ENCODE data around the gene COPG2. TPM values are rescaled to one million over a fixed set of nuclear protein-coding genes. Genes with fewer than 3 reads are reported as not detected.

COPG2 gene
- total and polyA plus RNA-seq, 2 of the 13 experiments (the other 11 are each of a cell fraction or from before 2014, with no cell fraction given), result 14.1 to 17.7 TPM

GRCh38 chr7:130669085-130669700 lies 645 bp upstream of the COPG2 start:
- 19% methylated on average over 6 of the region's 12 CpGs for WGBS (ENCODE audit: low lambda C conversion rate)
- peak overlapping the region; percentile 86 for H3K4me2 ChIP-seq (ENCODE audit: low read depth, low read length)
- ChIA-PET POLR2A (no interaction called here), CTCF (ENCODE audit: low intra/inter-chr PET ratio, low total read pairs) (no interaction called here)
- H4K20me1 ChIP-seq (ENCODE audit: insufficient read depth, low read length), result no peaks in the 10 kb centered on the region; the same call in 1 of the 2 replicates
- H3K79me2 ChIP-seq (ENCODE audit: insufficient read depth, low read length), result no peaks in the 10 kb centered on the region
- H3K27ac ChIP-seq (ENCODE audit: extremely low read length, insufficient read depth, low read length), result no peak overlapping the region
- intact Hi-C loops (cut with micrococcal nuclease; ENCODE audit: unreplicated experiment), result no loop called here
- H2AFZ ChIP-seq (ENCODE audit: low read length), result peak overlapping the region; percentile 48
- no peak for FAIRE-seq
- in situ Hi-C loops (cut with HindIII; ENCODE audit: extremely low pct_ligation_motif_present, low pct_unique_long_range_greater_than_20kb), result no loop called here
- no peaks in the 10 kb centered on the region; a peak in 1 of 5 replicates for H3K27me3 ChIP-seq (ENCODE audit: control insufficient read depth in 1 of 2, insufficient read depth in 2 of 2, low read length in 2 of 2)
- peaks cover 18% of the 10 kb centered on the region for H3K4me1 ChIP-seq (ENCODE audit: insufficient read depth, low read length)
- BruUV-seq (replicated peaks), result TSS peak; percentile 91
- H3K36me3 ChIP-seq (replicated peaks in 1 of 2; ENCODE audit: control insufficient read depth in 1 of 2, insufficient read depth in 2 of 2, low read length in 2 of 2), result no peaks in the 10 kb centered on the region
- peak overlapping the region; percentile 71 for H3K9ac ChIP-seq (ENCODE audit: insufficient read depth, low read depth, low read length)
- H3K4me3 ChIP-seq (replicated peaks in 1 of 3; ENCODE audit: insufficient read depth in 1 of 3, low read depth in 2 of 3, low read length in 3 of 3), result peak overlapping the region; percentile 66 to 89 (median 76)
- H3K9me3 ChIP-seq (ENCODE audit: low read length), result no peaks in the 10 kb centered on the region
- no peak for DNase-seq (ENCODE audit: low spot score)
- peak; percentile 23 for ATAC-seq
- no peak for TF ChIP-seq ZMYM4 (CRISPR knock-in tag; IDR thresholded peaks at IDR 0.05)
- TF ChIP-seq ZNF687 (CRISPR knock-in tag; IDR thresholded peaks at IDR 0.05), result peak; percentile 6; the same call in 1 of the 2 replicates
- TF ChIP-seq ZNF577 (CRISPR knock-in tag; IDR thresholded peaks at IDR 0.05; ENCODE audit: borderline replicate concordance, low read depth), result no peak
- TF ChIP-seq HDAC2 (CRISPR knock-in tag; IDR thresholded peaks at IDR 0.05), result no peak
- TF ChIP-seq SMYD3 (CRISPR knock-in tag; IDR thresholded peaks at IDR 0.05), result peak; percentile 43; the same call in 1 of the 2 replicates
- peak; percentile 6; the same call in 1 of the 2 replicates for TF ChIP-seq KDM2A (CRISPR knock-in tag; IDR thresholded peaks at IDR 0.05; ENCODE audit: borderline replicate concordance, low read depth)
- TF ChIP-seq ELF1 (CRISPR knock-in tag; IDR thresholded peaks at IDR 0.05), result no peak
- peak; percentile 52; the same call in 1 of the 2 replicates for TF ChIP-seq ZFX (CRISPR knock-in tag; IDR thresholded peaks at IDR 0.05; ENCODE audit: low read depth)
- TF ChIP-seq TOPORS (CRISPR knock-in tag; IDR thresholded peaks at IDR 0.05), result no peak
- no peak for TF ChIP-seq WIZ (CRISPR knock-in tag; IDR thresholded peaks at IDR 0.05)
- TF ChIP-seq ZNF383 (CRISPR knock-in tag; IDR thresholded peaks at IDR 0.05; ENCODE audit: borderline replicate concordance), result 0 out of 2 replicates have a peak, but pooled peaks have one; percentile 77
- TF ChIP-seq NR2F2 (IDR thresholded peaks at IDR 0.05; ENCODE audit: borderline replicate concordance, low read depth), result no peak
- TF ChIP-seq ZSCAN29 (CRISPR knock-in tag; conservative IDR thresholded peaks at IDR 0.05), result peak; percentile 55; the same call in 1 of the 2 replicates
- 0 out of 2 replicates have a peak, but pooled peaks have one; percentile 2 for TF ChIP-seq KLF11 (CRISPR knock-in tag; IDR thresholded peaks at IDR 0.05)
- TF ChIP-seq RFXAP (CRISPR knock-in tag; IDR thresholded peaks at IDR 0.05; ENCODE audit: borderline replicate concordance), result no peak
- TF ChIP-seq NR1H2 (CRISPR knock-in tag; IDR thresholded peaks at IDR 0.05; ENCODE audit: borderline replicate concordance, low read depth), result no peak
- TF ChIP-seq NCOA5 (CRISPR knock-in tag; IDR thresholded peaks at IDR 0.05), result no peak
- TF ChIP-seq, protein P1, sequence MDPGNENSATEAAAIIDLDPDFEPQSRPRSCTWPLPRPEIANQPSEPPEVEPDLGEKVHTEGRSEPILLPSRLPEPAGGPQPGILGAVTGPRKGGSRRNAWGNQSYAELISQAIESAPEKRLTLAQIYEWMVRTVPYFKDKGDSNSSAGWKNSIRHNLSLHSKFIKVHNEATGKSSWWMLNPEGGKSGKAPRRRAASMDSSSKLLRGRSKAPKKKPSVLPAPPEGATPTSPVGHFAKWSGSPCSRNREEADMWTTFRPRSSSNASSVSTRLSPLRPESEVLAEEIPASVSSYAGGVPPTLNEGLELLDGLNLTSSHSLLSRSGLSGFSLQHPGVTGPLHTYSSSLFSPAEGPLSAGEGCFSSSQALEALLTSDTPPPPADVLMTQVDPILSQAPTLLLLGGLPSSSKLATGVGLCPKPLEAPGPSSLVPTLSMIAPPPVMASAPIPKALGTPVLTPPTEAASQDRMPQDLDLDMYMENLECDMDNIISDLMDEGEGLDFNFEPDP (CRISPR knock-in tag; conservative IDR thresholded peaks at IDR 0.05), result no peak
- TF ChIP-seq BRD4 (CRISPR knock-in tag; IDR thresholded peaks at IDR 0.05), result 0 out of 2 replicates have a peak, but pooled peaks have one; percentile 13
- TF ChIP-seq SIN3B (IDR thresholded peaks at IDR 0.05; ENCODE audit: low read length), result no peak
- TF ChIP-seq TEAD3 (CRISPR knock-in tag; optimal IDR thresholded peaks at IDR 0.05; ENCODE audit: borderline replicate concordance), result peak; percentile 3
- no peak for TF ChIP-seq RFXANK (CRISPR knock-in tag; IDR thresholded peaks at IDR 0.05)
